NCI-H2107 (cell line): ENCODE results near the gene TMEM150C.

Experiments
- DNase-seq: peaks from one replicate; lab custom pipeline; 2025; lab: John Stamatoyannopoulos, UW

The TMEM150C gene

DNA sequence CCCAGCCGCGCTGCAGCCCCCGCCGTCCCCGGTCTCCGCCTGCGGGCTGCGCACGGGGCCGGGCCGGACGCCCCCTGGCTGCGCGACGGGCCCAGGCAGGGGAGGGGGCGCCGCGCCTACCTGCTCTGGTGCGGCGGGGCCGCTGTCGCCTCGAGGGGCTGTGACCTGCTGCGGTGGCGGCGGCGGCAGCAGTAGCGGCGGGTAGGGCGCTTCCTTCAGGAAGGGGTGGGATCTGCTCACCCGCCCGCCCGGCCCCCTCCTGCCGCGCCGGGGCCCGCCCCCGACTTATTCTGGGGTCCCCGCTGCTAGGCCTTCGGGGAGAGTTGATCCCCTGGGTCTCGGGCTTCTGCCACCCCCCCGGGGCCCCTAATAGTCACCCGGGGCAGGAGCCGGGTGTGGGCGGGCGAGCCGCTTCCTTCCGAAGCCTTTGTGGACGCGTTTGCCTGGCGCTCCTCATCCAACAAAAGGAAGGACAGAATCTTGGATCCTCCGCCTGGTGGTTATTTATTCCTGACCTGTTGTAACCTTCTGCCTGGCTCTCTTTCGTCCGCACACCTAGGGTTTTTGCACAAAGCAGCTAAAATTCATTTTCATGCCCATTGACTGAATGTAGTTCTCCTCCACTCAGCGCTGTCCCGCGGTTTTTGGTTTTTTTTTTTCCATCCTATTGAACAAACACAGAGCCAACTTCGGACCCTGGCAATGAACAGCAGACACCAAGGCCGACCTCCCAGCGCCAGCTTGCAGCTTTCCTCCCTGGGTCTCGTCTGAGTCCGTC lies at the start of gene TMEM150C:
TMEM150C (minus strand) TSS at position 203 of the 778 bp plus-strand sequence. CDS start 57,331 bp downstream, outside the sequence.
- DNase-seq, result no peak

DNA sequence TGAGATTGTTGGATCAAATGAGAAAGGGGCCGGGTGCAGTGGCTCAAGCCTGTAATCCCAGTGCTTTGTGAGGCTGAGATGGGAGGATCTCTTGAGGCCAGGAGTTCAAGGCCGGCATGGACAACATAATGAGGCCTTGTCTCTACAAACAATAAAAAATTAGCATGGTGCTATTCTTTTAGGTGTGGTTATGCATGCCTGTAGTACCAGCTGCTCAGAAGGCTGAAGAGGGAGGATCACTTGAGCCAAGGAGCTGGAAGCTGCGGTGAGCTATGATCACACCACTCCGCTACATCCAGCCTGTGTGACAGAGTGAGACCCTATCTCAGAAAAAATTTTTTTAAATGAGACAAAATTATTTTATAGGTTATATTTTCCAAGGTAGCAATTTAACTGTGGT lies 49.7 kb upstream of the TMEM150C start:
- DNase-seq, result no peak

DNA sequence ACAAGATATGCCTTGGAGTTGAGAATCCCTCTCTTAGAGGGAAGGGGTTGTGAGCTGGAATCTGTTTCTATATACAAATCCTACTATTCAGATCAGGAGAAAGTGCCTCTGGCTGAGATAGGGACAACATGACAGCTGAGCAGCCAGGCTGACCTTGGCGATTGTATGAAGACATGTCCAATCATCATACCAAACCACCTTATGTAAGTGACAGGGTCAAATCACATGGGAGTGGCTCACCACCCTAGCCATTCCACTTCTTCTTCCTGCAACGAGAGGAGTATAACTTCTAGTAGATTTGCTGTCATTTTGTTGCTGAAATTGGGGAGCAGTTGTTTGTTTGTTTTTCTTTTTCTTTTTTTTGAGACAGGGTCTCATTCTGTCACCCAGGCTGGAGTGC lies 48.3 kb upstream of the TMEM150C start:
- no peak for DNase-seq

DNA sequence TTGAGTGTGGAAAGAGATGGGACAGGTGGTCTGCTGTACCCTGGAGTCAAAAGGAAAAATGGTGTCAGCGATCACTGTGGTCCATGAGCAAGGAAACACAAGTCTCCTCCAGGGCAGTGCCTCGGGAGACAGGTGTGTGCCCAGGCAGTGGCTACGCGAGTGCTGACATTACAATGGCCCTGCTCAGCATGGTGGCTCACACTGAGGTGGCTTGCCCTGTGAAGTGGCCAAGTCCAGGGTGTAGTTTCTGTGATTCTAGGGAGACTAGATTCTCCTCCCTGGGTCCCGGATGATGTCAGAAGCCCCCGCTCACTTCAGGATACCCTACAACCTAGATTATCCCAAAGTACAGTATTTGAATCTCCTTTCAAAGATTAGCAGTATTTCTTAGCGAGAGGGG lies 44.8 kb upstream of the TMEM150C start:
- no peak for DNase-seq

DNA sequence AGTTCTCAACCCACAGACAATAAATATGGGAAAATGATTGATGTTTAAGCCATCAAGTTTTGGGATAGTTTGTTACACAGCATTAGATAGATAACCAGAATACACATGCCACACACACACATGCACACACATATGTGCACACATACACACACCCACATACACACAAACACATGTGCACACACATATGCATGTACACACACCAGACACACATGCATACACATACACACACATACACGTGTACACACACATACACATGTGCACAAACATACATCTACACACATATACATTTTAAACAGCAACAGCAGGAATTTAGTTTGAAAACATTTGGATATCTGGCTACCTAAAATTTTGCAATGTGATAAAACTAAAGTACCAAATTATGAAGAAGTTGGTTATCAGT lies 42.7 kb upstream of the TMEM150C start:
- no peak for DNase-seq

DNA sequence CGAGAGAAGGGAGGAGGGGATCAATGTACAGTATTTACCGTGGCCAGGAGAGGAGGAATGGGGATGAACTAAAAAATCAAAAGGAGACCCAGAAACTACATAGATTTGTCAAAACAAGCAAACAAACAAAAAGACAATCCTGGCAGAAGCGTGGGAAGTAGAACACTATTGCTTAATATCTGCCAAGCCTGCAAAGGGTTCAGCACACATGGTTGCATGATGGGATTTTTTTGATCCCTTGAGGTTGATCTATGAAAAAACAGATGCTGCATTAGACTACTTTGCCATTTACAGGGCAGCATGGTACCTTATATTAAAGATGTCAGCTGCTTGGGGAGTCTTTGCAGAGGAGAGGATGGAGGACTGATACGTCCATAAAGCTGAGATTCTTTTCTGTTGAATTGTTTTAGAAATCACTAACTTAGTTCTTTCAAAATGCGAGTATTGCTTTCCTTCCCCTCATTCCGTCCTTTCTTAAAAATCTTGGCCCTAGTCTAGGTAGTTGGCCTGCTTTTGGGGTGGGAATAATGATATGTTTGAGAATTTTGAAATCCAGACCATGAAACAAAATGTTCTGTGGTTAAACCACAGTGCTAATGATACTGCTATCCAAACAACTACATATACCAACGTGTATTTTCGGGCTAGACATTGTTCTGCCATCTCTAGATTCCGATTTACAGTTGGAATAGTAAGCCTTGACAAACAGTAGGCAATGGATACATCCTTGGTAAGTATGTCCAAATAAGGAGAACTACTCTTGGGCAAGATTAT lies 39.6 kb upstream of the TMEM150C start:
- no peak for DNase-seq

DNA sequence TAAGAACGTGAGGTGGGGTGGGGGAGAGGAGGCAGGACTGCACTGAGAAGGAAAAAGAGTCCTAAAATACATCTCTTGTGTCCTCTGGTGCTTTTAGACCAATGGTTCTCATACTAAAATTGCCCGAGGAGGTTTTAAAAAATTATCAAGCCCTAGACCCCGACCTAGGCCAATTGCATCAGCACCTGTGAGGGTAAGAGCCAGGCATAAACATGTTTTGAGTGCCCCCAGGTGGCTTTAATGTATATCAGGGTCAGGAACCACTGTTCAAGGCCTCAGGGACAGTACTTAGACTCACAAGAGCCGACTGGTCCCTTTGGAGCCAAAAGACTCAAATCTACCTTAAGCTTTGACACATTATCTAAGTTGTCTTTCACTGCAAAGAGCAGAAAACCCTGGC lies 37.5 kb upstream of the TMEM150C start:
- DNase-seq, result no peak

DNA sequence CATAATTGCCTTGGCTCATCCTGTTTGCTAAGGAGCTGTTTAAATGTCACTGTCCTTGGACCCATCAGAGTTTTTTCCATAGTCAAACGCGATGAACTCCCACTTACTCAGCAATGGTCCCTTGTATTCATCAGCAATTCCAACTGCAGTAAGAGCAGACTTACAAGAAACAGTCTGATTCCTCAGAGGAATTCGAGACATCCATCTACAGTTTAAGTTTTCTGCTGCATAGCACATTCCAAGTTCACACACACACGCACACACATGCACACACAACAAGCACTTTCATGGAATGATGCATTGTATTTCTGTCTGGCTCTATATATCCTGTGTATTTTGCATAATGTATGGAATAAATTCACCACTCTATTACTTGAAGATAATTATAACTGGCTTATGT lies 32.7 kb upstream of the TMEM150C start:
- DNase-seq, result no peak

DNA sequence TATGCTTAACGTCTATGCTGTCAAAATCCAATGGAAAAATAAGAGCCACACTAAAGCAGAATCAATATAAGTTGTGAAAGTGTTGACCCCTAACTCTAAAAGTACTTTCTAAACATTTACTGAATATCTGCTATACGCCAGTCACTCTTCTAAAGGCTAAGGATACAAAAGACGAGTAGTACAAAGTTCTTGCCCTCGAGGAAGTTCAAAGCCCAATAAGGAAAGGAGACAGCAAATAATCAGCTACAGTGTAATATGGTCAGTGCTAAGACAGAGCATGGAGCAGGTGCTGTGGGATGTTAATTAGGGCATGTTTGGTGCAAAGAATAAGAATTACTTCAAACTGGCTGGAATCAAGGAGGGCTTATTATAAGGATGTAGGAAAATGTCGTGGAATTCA lies 31.6 kb upstream of the TMEM150C start:
- DNase-seq, result no peak

DNA sequence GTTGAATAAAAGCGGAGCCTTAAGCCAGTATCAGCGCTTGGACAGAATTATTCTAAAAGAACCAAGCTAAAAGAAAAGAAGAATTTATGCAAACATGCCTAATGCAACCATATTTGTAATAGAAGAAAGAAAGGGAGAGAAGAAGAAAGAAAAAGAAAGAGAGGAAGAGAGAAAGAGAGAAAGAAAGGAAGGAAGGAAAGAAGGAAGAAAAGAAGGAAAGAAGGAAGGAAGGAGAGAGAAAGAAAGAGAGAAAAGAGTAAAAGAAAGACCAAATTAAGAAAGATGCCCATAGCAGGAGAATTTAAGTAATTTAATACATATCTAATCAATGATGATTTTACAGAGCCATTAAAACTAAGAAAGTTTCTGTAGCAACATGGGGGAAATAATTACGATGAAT lies 30.9 kb upstream of the TMEM150C start:
- no peak for DNase-seq

DNA sequence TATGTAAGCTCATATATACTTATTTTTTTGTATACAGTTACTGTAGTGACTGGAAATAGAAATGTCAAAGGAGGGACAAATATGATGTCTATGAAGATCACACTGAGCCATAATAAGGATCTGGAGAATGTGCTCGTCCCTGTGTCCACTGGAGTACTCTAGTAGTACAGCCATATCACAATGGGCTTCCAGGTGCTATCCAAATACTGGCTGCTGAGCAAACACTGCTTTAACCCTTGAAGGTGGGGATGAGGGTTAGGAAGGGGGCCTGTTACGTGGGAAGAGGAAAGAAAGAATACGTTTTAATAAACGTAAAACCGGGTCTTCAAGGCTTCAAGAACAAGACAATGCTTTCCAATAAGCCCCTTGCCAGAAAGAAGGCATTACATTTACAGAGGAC lies 29.8 kb upstream of the TMEM150C start:
- no peak for DNase-seq

DNA sequence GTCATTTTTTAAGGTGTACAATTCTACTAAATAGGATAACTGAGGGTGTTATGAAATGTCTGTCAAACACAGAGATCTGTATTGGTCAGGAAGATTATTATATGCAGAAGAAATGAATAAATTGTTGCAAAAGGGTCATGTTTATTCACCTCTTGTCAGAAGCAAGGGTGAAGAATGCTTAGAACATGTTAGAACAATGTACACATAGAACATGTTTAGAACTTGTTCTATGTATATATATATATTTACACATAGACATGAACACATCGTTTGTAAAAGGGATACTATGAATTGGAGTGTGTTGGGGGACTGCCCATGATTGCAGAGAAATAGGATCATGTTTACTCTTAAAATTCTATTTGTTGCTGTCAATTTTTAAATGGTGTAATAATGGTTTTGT lies 28.0 kb upstream of the TMEM150C start:
- DNase-seq, result no peak

DNA sequence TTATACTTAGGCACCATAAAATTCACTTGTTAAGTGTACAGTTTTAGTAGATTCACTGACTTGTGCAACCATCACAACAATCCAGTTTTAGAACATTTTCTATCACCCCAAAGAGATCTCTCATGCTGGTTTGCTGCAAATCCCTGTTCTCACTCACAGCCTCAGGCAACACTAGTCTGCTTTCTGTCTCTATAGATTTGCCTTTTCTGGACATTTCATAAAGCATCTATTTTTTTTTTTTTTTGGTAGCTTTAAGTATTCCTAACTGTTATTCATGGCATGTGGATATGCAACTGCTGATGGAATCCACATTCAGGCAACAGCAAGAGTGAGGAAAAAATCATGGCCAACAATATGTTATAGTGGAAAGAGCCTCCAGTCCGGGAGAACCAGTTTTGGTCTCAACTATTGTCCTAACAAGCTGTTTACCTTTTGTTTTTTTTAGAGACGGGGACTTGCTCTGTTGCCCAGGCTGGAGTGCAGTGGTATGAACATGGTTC lies 27.0 kb upstream of the TMEM150C start:
- no peak for DNase-seq

DNA sequence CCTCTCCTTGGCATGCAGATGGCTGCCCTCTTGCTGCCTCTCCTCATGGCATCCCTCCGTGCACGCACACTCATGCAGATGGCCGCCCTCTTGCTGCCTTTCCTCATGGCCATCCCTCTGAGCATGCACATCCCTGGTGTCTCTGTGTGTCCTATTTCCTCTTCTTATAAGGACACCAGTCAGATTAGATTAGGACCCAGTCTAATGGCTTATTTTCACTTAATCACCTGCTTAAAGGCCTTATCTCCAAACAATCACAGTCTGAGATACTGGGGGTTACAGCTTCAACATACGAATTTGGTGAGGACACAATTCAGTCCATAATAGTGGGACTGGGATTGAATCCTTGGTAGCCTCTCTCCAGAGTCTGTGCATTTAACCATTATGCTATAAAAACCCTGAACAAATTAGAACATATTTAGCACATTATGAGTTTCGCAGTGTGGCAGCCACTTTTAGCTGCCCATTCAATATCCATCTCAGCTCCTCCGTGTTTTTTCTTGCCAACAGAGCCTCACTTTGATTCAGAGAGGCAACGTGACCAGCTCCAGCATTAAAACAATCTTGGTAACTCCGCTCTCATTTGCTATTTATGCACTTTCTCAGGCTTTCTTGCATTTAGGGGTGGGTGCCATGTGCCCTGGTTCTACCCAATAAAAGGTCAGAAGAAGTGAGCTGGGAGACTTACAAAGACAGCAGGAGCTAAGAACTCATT lies 26.2 kb upstream of the TMEM150C start:
- DNase-seq, result no peak

DNA sequence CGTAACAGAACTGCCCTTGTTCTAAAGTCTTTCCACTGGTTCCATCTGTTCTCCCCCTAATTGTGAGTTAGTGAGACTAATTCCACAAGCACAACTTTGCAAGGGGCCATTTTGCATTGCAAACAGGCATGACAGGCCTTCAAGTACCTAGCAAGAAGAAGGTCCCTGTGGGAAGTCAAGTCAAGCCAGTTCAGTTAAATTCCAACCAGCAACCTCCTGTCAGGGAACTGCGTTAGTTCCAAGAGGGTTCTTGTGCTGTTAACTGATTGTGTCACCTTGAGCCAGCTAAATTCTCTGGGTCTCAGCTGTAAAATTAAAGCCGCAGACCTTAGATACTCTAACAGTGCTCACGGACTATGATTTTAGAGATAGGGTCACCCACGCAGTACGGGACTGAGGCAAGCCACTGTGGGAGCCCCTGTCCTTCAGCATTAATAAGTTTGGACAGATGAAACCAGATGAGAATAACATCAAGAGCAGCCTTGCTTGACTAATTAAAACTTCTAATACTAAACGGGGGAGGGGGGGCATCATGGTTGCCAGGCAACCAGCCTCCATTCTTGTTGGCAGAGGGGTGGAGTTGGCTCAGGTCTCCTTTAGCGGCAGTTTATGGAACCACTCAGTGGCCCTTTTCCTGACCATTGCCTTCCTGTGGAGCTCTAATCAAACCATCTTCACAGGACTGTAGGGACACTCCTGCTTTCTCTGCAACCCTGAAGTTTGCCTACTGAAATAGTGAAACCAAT lies 24.1 kb upstream of the TMEM150C start:
- DNase-seq, result no peak

DNA sequence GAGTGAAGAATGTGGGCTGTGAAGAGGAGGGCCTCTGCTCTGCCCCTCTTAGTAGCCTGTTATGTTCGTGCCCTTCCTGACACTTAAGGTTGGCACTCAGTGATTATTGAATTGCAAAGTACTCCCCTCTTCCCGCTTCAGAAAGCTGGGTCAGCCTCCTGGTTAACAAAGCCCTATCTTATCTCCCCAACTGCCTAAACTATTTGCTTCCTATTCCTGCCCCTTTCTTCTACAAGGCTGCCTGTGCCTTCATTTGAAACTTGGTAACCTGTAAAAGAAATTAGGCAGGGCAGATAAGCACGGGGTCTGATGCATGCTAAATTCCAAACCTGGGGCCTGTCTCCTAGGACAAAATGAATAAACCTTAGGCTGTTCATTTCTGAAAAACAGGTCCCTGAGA lies 23.1 kb upstream of the TMEM150C start:
- no peak for DNase-seq

DNA sequence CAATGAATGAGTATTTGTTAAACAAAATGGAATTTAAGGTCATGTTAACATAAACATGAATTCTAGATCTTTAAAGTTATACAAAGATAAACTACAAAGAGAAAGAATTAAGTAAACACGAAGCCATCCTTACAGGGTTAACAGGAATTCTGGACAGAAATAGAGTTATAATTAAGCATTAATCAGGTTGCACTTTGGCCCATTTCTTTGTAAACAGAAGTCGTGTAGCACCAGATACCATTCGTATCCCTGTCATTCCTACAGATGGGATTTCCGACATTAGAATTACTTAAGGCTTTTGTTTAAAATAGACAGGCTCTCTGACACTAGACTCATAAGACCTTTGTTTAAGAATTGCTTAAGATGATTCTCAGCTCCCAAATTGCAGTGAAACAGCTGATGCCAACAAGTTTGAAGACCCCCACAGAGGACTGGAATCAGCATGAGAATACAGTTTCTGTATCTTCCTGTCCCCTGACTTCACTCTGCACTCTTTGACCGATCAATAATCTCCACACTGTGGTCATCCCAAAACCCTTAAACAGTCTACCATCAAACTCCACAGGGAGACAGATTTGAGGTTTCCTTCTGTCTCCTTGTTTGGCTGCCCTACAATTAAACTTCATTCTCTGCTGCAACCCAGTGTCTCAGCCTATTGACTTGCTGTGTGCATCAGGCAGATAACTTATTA lies 22.3 kb upstream of the TMEM150C start:
- no peak for DNase-seq

DNA sequence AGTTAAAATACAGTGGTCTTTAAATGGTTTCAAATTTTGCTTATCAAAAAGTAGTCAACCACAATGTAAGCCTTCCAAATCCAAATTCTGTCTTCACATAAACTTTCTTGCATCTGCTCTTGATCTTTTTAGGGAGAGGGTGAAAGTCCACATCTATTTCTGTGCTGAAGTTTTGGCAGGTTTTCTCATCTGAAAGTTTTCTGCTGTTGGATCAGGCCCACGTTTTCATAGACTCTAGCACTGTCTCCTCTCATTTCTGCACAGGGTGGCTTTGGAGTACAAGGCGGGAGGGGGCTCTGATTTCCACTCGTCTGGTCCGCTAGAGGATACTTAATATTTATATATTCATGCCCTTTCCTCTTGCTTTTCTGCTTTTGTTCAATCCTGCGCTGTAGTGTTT lies 18.1 kb upstream of the TMEM150C start:
- no peak for DNase-seq

DNA sequence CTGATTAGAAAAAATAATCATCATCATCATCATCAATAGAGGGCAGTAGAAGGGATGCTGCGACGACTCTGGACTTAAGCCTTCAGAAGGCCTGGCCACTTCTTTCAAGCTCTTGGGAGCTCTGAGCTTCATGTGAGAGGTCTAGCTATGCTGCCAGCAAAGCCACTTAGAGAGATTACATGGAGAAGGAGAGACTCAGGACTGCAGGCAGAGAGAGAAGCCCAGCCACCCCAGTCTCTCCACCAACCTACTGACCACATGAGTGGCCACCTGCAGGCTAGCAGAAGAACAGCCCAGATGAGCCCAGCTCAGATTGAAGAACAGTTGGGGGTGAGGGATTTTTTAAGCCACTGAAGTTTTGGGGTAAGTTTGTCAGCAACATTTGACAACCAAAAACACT lies 17.1 kb upstream of the TMEM150C start:
- no peak for DNase-seq

DNA sequence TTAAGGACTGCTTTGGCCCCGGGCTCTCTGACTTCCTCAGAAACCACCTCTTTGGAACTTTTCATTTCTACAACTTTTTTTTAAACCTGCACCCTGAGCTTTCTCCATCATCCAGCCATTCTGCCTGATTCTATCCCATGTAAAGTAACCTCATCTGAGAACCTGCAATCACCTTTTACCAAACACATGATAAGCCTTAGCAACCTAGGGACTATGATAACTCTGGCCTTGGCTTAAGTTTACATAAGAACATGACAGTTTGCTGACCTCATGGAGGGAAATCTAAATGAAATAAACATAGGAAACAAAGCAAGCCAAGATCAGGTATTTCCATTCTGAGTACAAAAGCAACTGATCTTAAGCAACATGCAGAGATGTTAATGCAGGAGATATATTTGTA lies 15.7 kb upstream of the TMEM150C start:
- DNase-seq, result no peak

DNA sequence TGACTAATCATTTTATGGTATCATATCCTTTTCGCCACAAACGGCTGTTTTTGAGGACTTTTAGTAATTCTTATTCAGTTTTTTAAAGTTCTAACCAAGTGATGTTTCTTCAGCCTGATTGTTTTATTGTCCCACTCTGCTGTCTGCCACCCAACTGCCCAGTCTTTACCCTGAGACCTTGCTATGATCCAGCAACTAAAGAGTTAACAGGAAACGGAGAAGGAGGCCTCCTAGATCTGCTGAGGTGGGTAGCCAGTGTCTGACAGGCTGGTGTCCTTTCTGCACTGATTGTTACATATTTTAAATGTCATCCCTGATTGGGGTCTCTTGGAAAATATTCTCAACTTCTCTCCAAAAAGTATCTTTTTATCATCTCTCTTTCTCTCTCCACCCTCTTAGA lies 7.9 kb upstream of the TMEM150C start:
- DNase-seq, result no peak
